ENCODE data around the gene CD38. TPM values are rescaled to one million over a fixed set of nuclear protein-coding genes. Genes with fewer than 3 reads are reported as not detected.

Gene CD38
- total and polyA plus RNA-seq, 2 donors (not counting 1 experiment from before 2014, with no cell fraction given) = 0.02 TPM; not detected in 1

- Histone ChIP-seq H4K20me1 (ENCODE audit: control insufficient read depth, extremely low read depth, insufficient read depth, low read length) (no peaks in the 10 kb centered on the region), H3K27ac (ENCODE audit: insufficient read depth, low read length) (no peak overlapping the region), H3K27me3 (ENCODE audit: control insufficient read depth, insufficient read depth, low read length) (no peaks in the 10 kb centered on the region), H3K79me2 (ENCODE audit: control insufficient read depth, insufficient read depth, low read length) (no peaks in the 10 kb centered on the region), H3K4me3 (replicated peaks in 1 of 4; ENCODE audit: control extremely low read depth in 1 of 4, insufficient read depth in 1 of 4, low read depth in 3 of 4, low read length in 4 of 4) (no peak overlapping the region), H2AFZ (ENCODE audit: low read length) (no peak overlapping the region), H3K4me1 (ENCODE audit: control insufficient read depth, extremely low read depth, insufficient read depth, low read length) (no peaks in the 10 kb centered on the region), H3K9me3 (ENCODE audit: control insufficient read depth, insufficient read depth, low read depth, low read length) (no peaks in the 10 kb centered on the region), H3K4me2 (ENCODE audit: extremely low read depth, insufficient read depth, low read length) (no peak overlapping the region), H3K36me3 (ENCODE audit: control insufficient read depth, insufficient read depth, low read length) (no peaks in the 10 kb centered on the region), H3K9ac (ENCODE audit: insufficient read depth, low read length) (no peak overlapping the region)
- DNase-seq (ENCODE audit: low read depth in 2 of 2) = peak; percentile 53 to 70
- no peak for TF ChIP-seq EZH2 (IDR thresholded peaks at IDR 0.05; ENCODE audit: low read length, missing control alignments)
- TF ChIP-seq CTCF (conservative IDR thresholded peaks at IDR 0.05 in 1 of 2, IDR thresholded peaks at IDR 0.05 in 1 of 2; ENCODE audit: low read depth in 1 of 2, low read length in 2 of 2) = peak; percentile 70 to 81
These were observed 27.7 kb downstream of the CD38 start for GRCh38 chr4:15805583-15806517.

DNA sequence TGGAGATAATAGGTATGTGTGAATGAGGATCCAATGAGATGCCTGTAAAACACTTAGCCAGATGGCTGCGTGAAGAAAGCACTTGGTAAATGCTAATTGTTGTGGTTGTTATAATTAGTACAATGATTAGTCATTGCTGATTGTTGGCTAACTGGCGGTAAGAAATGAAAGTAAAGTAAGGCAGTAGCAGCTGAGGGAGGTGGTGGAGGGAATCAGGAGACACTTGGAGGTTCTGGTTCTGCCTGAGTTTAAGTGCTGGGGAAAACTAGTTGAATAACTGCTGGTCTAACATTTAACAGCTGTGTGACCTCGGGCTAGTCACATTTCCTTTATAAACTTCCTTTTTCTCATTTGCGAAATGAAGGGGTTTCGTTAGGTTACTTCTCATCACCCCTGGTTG, 30.9 kb downstream of the CD38 start:
- no peak for DNase-seq (ENCODE audit: low read depth in 2 of 2)
- no peak for TF ChIP-seq CTCF (conservative IDR thresholded peaks at IDR 0.05 in 1 of 2, IDR thresholded peaks at IDR 0.05 in 1 of 2; ENCODE audit: low read depth in 1 of 2, low read length in 2 of 2)
- H3K4me2 ChIP-seq (ENCODE audit: extremely low read depth, insufficient read depth, low read length) = no peak overlapping the region

GRCh38 chr4:15809466-15809865, 31.3 kb downstream of the CD38 start:
- no peaks in the 10 kb centered on the region for H3K9me3 ChIP-seq (ENCODE audit: control insufficient read depth, insufficient read depth, low read depth, low read length)
- no peaks in the 10 kb centered on the region for H3K4me1 ChIP-seq (ENCODE audit: control insufficient read depth, extremely low read depth, insufficient read depth, low read length)
- H4K20me1 ChIP-seq (ENCODE audit: control insufficient read depth, extremely low read depth, insufficient read depth, low read length) = no peaks in the 10 kb centered on the region
- H3K9ac ChIP-seq (ENCODE audit: insufficient read depth, low read length) = no peak overlapping the region
- H3K27ac ChIP-seq (ENCODE audit: insufficient read depth, low read length) = no peak overlapping the region
- H3K4me3 ChIP-seq (replicated peaks in 1 of 4; ENCODE audit: control extremely low read depth in 1 of 4, insufficient read depth in 1 of 4, low read depth in 3 of 4, low read length in 4 of 4) = no peak overlapping the region
- no peak for DNase-seq (ENCODE audit: low read depth in 2 of 2)
- H2AFZ ChIP-seq (ENCODE audit: low read length) = no peak overlapping the region
- H3K4me2 ChIP-seq (ENCODE audit: extremely low read depth, insufficient read depth, low read length) = no peak overlapping the region
- H3K27me3 ChIP-seq (ENCODE audit: control insufficient read depth, insufficient read depth, low read length) = no peaks in the 10 kb centered on the region
- no peaks in the 10 kb centered on the region for H3K36me3 ChIP-seq (ENCODE audit: control insufficient read depth, insufficient read depth, low read length)
- H3K79me2 ChIP-seq (ENCODE audit: control insufficient read depth, insufficient read depth, low read length) = no peaks in the 10 kb centered on the region
- TF ChIP-seq CTCF (conservative IDR thresholded peaks at IDR 0.05 in 1 of 2, IDR thresholded peaks at IDR 0.05 in 1 of 2; ENCODE audit: low read depth in 1 of 2, low read length in 2 of 2) (no peak), EZH2 (IDR thresholded peaks at IDR 0.05; ENCODE audit: low read length, missing control alignments) (no peak)

More for the DNA sequence above, 30.9 kb downstream of the CD38 start:
- Histone ChIP-seq H3K9ac (ENCODE audit: insufficient read depth, low read length) (no peak overlapping the region), H3K4me3 (replicated peaks in 1 of 4; ENCODE audit: control extremely low read depth in 1 of 4, insufficient read depth in 1 of 4, low read depth in 3 of 4, low read length in 4 of 4) (no peak overlapping the region), H3K4me1 (ENCODE audit: control insufficient read depth, extremely low read depth, insufficient read depth, low read length) (no peaks in the 10 kb centered on the region), H3K36me3 (ENCODE audit: control insufficient read depth, insufficient read depth, low read length) (no peaks in the 10 kb centered on the region), H3K9me3 (ENCODE audit: control insufficient read depth, insufficient read depth, low read depth, low read length) (no peaks in the 10 kb centered on the region), H3K27ac (ENCODE audit: insufficient read depth, low read length) (no peak overlapping the region), H2AFZ (ENCODE audit: low read length) (no peak overlapping the region), H4K20me1 (ENCODE audit: control insufficient read depth, extremely low read depth, insufficient read depth, low read length) (no peaks in the 10 kb centered on the region), H3K27me3 (ENCODE audit: control insufficient read depth, insufficient read depth, low read length) (no peaks in the 10 kb centered on the region), H3K79me2 (ENCODE audit: control insufficient read depth, insufficient read depth, low read length) (no peaks in the 10 kb centered on the region)

Measured in fibroblast of lung (primary cell).